ENCODE results near the gene DENND5A. TPM values are rescaled to one million over a fixed set of nuclear protein-coding genes. Genes with fewer than 3 reads are reported as not detected.

DENND5A gene
- total RNA-seq, 1 donor: 152 TPM

- DNase-seq (ENCODE audit: low read depth): no peak
- TF ChIP-seq CTCF (IDR thresholded peaks at IDR 0.05; ENCODE audit: insufficient read depth, low read depth, low read length): no peak
- H3K4me3 ChIP-seq (ENCODE audit: low read depth, low read length): no peak overlapping the region
These were observed 116.4 kb downstream of the DENND5A start for GRCh38 chr11:9148727-9149126.

GRCh38 chr11:9148035-9148434, 117.1 kb downstream of the DENND5A start:
- no peak for TF ChIP-seq CTCF (IDR thresholded peaks at IDR 0.05; ENCODE audit: insufficient read depth, low read depth, low read length)
- H3K4me3 ChIP-seq (ENCODE audit: low read depth, low read length): no peak overlapping the region
- no peak for DNase-seq (ENCODE audit: low read depth)

- no peak for TF ChIP-seq CTCF (IDR thresholded peaks at IDR 0.05; ENCODE audit: insufficient read depth, low read depth, low read length)
- no peak overlapping the region for H3K4me3 ChIP-seq (ENCODE audit: low read depth, low read length)
- DNase-seq (ENCODE audit: low read depth): no peak
These were observed 118.7 kb downstream of the DENND5A start for GRCh38 chr11:9146477-9146876.

- no peak for TF ChIP-seq CTCF (IDR thresholded peaks at IDR 0.05; ENCODE audit: insufficient read depth, low read depth, low read length)
- no peak for DNase-seq (ENCODE audit: low read depth)
- no peak overlapping the region for H3K4me3 ChIP-seq (ENCODE audit: low read depth, low read length)
These were observed 119.9 kb downstream of the DENND5A start for GRCh38 chr11:9145283-9145682.

- no peak for TF ChIP-seq CTCF (IDR thresholded peaks at IDR 0.05; ENCODE audit: insufficient read depth, low read depth, low read length)
- no peak for DNase-seq (ENCODE audit: low read depth)
These were observed 120.3 kb downstream of the DENND5A start for GRCh38 chr11:9144828-9145227.

GRCh38 chr11:9143721-9144120, 121.4 kb downstream of the DENND5A start:
- DNase-seq (ENCODE audit: low read depth): no peak
- no peak for TF ChIP-seq CTCF (IDR thresholded peaks at IDR 0.05; ENCODE audit: insufficient read depth, low read depth, low read length)
- no peak overlapping the region for H3K4me3 ChIP-seq (ENCODE audit: low read depth, low read length)

More at GRCh38 chr11:9144828-9145227, 120.3 kb downstream of the DENND5A start:
- no peak overlapping the region for H3K4me3 ChIP-seq (ENCODE audit: low read depth, low read length)

GRCh38 chr11:9142732-9143131, 122.4 kb downstream of the DENND5A start:
- TF ChIP-seq CTCF (IDR thresholded peaks at IDR 0.05; ENCODE audit: insufficient read depth, low read depth, low read length): no peak
- DNase-seq (ENCODE audit: low read depth): no peak
- H3K4me3 ChIP-seq (ENCODE audit: low read depth, low read length): no peak overlapping the region

Measured in fibroblast of villous mesenchyme (primary cell).